Breast epithelium (tissue), 4 donors: ENCODE measurements around the gene ING4. TPM values are rescaled to one million over a fixed set of nuclear protein-coding genes. Genes with fewer than 3 reads are reported as not detected.

Experiments used
- DNase-seq, 2 donors: peaks; one replicate each; pipeline ENCODE4 v3.0.0-alpha.2; 2019; ENCODE audit warnings: low spot score in 2 of 2
- H3K27ac ChIP-seq, 2 donors: fragments of 200-600 bp; sonication (generic) in 1 of 2; one replicate each; pipeline ENCODE4 v1.5.1; 2016 to 2019; ENCODE audit warnings: mild to moderate bottlenecking in 1 of 2
- H3K27me3 ChIP-seq, 2 donors: fragments of 200-600 bp; sonication (generic) in 1 of 2; one replicate each; pipeline versions ENCODE4 v1.5.1 to v1.6.0; 2017 to 2019; ENCODE audit warnings: control low read depth in 1 of 2, mild to moderate bottlenecking in 1 of 2
- H3K36me3 ChIP-seq: fragments of 200-600 bp; one replicate; pipeline ENCODE4 v1.5.1; 2019
- H3K4me1 ChIP-seq, 2 donors: fragments of 200-600 bp; sonication (generic); one replicate each; pipeline ENCODE4 v1.5.1; 2016 to 2019; ENCODE audit warnings: control low read depth in 1 of 2
- H3K4me3 ChIP-seq, 3 donors: fragments of 200-600 bp; sonication (generic); 1 replicate in 2 of 3; 2 replicates in 1 of 3; pipeline ENCODE4 v1.5.1; 2016 to 2019; ENCODE audit warnings: mild to moderate bottlenecking in 3 of 3, moderate library complexity in 2 of 3
- H3K9me3 ChIP-seq, 2 donors: fragments of 200-600 bp; sonication (generic) in 1 of 2; one replicate each; pipeline ENCODE4 v1.5.1; 2016 to 2019; ENCODE audit warnings: control low read depth in 1 of 2
- POLR2A ChIP-seq: fragments of 450-650 bp; IDR thresholded peaks from one replicate; pipeline ENCODE4 v1.6.1; 2016; ENCODE audit warnings: antibody characterized with exemption, mild to moderate bottlenecking, moderate library complexity
- POLR2AphosphoS5 ChIP-seq, 3 donors: sonication (generic); formaldehyde crosslinking; IDR thresholded peaks; one replicate each; pipeline ENCODE4 v1.6.1; 2017; ENCODE audit warnings: antibody characterized with exemption in 3 of 3
- intact Hi-C: fragments of 100-400 bp; cut with DNase I; formaldehyde crosslinking; loops from one replicate; pipeline ENCODE4 v1.15.1; 2023; ENCODE audit warnings: low total_unique reads
- total RNA-seq, 3 donors: library from RNA; depleted of rRNA; stranded (reverse); fragments of >200 nt; gene quantifications; one replicate each; pipeline ENCODE4 v1.1.0, GENCODE V29; 2016
- TF ChIP-seq, protein P1 (sequence below), 3 donors: fragments of 450-650 bp; IDR thresholded peaks; one replicate each; pipeline ENCODE4 v1.5.1; 2016 to 2017; ENCODE audit warnings: antibody characterized with exemption in 3 of 3, mild to moderate bottlenecking in 3 of 3, moderate library complexity in 3 of 3

Gene ING4
- total RNA-seq, 3 donors from 2014 or later, result 51.1 to 74.2 (median 56.3) TPM

DNA sequence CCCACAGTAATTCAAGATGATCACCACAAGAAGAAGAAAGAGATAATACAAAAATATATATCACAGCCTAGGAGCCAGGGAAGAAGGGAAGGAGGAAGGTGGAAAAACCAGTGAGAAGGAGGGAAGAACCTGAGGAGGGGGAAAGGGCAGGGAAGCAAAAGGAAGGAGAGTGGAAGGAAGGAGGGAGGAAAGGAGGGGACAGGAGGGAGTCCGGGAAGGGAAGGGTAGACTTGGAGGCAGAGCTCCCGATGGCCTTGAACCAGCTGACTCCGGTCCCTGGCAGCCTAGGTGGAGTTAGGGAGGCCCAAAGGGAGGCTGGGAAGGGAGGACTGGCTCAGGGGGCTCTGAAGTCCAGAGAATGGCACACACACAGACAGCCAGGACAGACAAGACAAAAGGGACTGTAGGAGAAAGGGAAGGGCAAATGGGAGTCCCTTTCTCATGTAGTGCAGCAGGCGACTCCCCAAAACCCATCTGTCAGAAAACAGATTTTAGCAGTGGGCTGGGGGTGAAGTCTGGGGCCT, 31.0 kb upstream of the ING4 start:
- H3K4me1 ChIP-seq, result peaks cover 0 to 5% of the 10 kb centered on the region in 2 donors
- no peaks in the 10 kb centered on the region for H3K9me3 ChIP-seq
- intact Hi-C loops, result no loop called here
- TF ChIP-seq POLR2AphosphoS5 (IDR thresholded peaks at IDR 0.05) (no peak), POLR2A (no peak)
- TF ChIP-seq, protein P1, sequence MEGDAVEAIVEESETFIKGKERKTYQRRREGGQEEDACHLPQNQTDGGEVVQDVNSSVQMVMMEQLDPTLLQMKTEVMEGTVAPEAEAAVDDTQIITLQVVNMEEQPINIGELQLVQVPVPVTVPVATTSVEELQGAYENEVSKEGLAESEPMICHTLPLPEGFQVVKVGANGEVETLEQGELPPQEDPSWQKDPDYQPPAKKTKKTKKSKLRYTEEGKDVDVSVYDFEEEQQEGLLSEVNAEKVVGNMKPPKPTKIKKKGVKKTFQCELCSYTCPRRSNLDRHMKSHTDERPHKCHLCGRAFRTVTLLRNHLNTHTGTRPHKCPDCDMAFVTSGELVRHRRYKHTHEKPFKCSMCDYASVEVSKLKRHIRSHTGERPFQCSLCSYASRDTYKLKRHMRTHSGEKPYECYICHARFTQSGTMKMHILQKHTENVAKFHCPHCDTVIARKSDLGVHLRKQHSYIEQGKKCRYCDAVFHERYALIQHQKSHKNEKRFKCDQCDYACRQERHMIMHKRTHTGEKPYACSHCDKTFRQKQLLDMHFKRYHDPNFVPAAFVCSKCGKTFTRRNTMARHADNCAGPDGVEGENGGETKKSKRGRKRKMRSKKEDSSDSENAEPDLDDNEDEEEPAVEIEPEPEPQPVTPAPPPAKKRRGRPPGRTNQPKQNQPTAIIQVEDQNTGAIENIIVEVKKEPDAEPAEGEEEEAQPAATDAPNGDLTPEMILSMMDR (IDR thresholded peaks at IDR 0.05), result no peak
- no peak for DNase-seq
- H3K27me3 ChIP-seq, result peaks cover 0 to 21% of the 10 kb centered on the region in 2 donors
- no peaks in the 10 kb centered on the region for H3K36me3 ChIP-seq
- H3K27ac ChIP-seq, result no peak overlapping the region
- no peak overlapping the region for H3K4me3 ChIP-seq

DNA sequence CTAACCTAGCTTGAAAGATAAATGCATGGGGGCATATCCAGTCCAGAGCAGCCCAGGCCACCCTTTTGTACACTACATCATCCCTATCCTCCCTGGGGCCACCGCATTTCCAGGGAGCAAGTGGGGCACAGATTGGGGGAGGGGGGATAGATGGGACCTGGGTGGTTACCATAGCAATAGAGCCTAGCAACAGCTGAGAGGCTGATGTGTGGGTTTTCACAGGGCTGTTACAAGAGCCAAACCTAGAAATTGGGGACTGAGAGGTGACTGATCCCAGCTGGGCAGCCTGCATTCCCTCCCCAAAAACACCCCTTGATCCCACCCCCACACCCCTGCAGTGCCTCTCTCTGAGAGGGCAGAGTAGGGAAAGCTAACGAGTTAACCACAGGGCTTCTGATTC, 30.0 kb upstream of the ING4 start:
- H3K27me3 ChIP-seq, result peaks cover 0 to 14% of the 10 kb centered on the region in 2 donors
- no peak overlapping the region for H3K27ac ChIP-seq
- H3K4me3 ChIP-seq, result no peak overlapping the region
- no peak for DNase-seq
- no peak for TF ChIP-seq POLR2A
- H3K4me1 ChIP-seq, result peaks cover 2 to 7% of the 10 kb centered on the region in 2 donors
- intact Hi-C loops, result no loop called here
- H3K9me3 ChIP-seq, result no peaks in the 10 kb centered on the region
- H3K36me3 ChIP-seq, result no peaks in the 10 kb centered on the region

DNA sequence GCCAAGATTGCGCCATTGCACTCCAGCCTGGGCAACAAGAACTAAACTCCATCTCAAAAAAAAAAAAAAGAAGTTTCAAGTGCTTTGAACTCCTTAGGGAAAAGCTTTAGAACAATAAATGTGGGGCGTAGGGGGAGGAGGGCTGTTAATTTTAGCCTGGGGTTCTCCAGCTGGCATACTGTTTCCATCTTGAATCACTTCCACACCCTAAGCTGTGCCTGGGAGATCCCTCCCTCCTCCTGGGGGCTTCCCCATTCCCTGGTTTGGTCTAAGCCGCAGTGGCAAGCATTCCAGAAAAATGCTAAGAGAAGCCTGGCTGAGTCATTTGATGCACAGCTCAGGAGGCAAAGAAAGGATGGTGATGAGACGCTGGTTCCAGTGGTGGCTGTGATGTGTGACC, 28.6 kb upstream of the ING4 start:
- intact Hi-C loops, result no loop called here
- H3K4me1 ChIP-seq, result peaks cover 3 to 18% of the 10 kb centered on the region in 2 donors
- H3K4me3 ChIP-seq, result no peak overlapping the region
- H3K27ac ChIP-seq, result no peak overlapping the region
- TF ChIP-seq POLR2A (no peak), POLR2AphosphoS5 (IDR thresholded peaks at IDR 0.05) (no peak)
- TF ChIP-seq, protein P1 (IDR thresholded peaks at IDR 0.05), result no peak
- peaks cover 0 to 5% of the 10 kb centered on the region in 2 donors for H3K27me3 ChIP-seq
- DNase-seq, result no peak
- no peaks in the 10 kb centered on the region for H3K9me3 ChIP-seq
- no peaks in the 10 kb centered on the region for H3K36me3 ChIP-seq

DNA sequence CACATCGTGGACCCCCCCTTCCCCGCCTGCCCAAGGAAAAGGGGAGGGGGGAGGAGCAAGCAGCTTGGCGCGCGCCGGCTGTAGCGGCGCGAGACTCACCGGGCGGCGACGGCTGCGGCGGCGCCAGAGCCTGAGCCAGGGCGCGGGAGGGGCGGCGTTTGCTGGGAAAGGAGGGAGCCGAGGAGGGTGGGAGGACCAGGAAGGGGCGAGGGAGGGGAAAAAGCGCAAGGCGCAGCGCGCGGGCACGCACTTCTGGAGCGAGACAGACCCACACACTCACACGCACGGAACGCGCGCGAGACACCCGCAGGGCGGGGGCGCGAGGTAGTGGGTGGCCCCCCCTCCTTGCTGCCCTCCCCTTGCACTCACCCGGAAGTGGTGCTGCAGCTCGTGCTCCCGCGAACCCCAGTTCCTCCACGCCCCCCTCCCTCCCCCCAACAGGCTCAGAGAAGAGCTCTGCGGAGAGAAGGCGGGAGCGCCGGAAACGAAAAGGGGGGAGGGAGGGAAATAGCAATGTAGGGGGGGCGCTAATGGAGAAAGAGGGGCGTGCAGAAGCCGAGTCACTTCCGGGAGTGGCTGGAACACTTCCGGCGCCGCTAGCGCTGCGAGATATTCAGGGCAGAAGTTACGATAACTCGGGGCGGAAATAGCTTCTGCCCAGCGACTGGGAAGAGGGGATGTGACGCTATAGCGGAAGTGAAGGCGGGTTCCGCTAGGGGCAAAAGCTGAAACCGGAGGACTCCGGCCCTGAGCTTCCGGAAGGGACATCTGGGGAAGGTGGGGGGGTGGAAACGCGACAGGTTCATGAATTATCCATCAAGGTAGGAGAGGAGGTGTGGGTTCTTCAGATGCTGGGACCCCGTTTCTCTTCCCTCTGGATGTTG, 26.3 kb upstream of the ING4 start, which contains the start of gene ZNF384:
Gene ZNF384, minus strand, starts transcription at position 377 of the 884 bp plus-strand sequence. CDS start 9,855 bp downstream, outside the sequence.
- TF ChIP-seq, protein P1 (IDR thresholded peaks at IDR 0.05), result peak; percentile 39 to 76 (median 55)
- TF ChIP-seq POLR2AphosphoS5 (IDR thresholded peaks at IDR 0.05) (peak; percentile 87 to 93 (median 90)), POLR2A (peak; percentile 31)

DNA sequence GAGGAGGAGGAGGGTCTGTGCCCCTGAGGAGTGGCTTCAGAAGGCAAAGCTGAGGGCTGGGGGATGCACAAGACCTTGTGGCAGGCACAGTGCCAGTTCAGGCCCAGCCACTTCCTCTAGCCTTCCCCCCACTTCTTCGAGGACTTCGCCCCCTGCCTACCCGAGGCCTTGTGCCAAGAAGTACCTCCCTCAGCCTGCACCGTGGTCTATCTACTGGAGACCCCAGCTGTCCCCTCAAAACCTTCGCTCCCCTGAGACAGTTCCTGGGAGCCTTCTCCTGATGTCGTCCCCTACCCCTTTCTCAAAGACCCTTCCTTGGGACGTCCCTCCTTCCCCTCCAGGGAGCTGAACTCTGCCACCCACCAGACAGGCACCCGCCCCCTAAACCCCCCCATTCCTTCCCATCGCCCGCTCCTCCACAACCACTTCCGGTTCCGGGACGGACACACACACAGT, 25.7 kb upstream of the ING4 start:
- H3K27me3 ChIP-seq, result no peaks in the 10 kb centered on the region
- intact Hi-C loops, result loop anchor here (2.0 kb wide), 1 partner anchor 34 kb away; no protein-coding TSS in a partner anchor
- H3K27ac ChIP-seq, result peak overlapping the region; percentile 98 to 99
- peak overlapping the region; percentile 80 to 99 (median 97) for H3K4me3 ChIP-seq
- H3K36me3 ChIP-seq, result no peaks in the 10 kb centered on the region
- peak in 1 of 2 donors; percentile 26 for DNase-seq
- peak in 1 of 3 donors; percentile 15 for TF ChIP-seq POLR2AphosphoS5 (IDR thresholded peaks at IDR 0.05)
- TF ChIP-seq, protein P1 (IDR thresholded peaks at IDR 0.05), result no peak
- TF ChIP-seq POLR2A, result no peak
- H3K9me3 ChIP-seq, result no peaks in the 10 kb centered on the region
- peaks cover 3 to 18% of the 10 kb centered on the region in 2 donors for H3K4me1 ChIP-seq

More for the DNA sequence above, 26.3 kb upstream of the ING4 start, which contains the start of gene ZNF384:
- Histone ChIP-seq H3K27me3 (no peaks in the 10 kb centered on the region), H3K27ac (peak within 1 kb of the TSS; percentile 98 to 99), H3K4me3 (peak within 1 kb of the TSS; percentile 80 to 99 (median 97)), H3K36me3 (no peaks in the 10 kb centered on the region), H3K9me3 (no peaks in the 10 kb centered on the region), H3K4me1 (peaks cover 3 to 18% of the 10 kb centered on the region in 2 donors)
- peak; percentile 95 to 97 for DNase-seq
- intact Hi-C loops, result loop anchor here (2.0 kb wide), 1 partner anchor 34 kb away; no protein-coding TSS in a partner anchor
